Cardiac fibroblast (primary cell): ENCODE data around the gene EYS.

Source experiments
- DNase-seq, 2 donors: peaks; one replicate each; pipeline versions ENCODE4 v3.0.0 to v3.0.0-alpha.2; 2010; ENCODE audit warnings: low read depth in 2 of 2
- H3K4me3 ChIP-seq, 2 donors: replicated peaks in 1 of 2; 1 replicate in 1 of 2; 2 replicates in 1 of 2; pipeline ENCODE4 v1.5.1; 2011; ENCODE audit warnings: low read depth in 2 of 2, low read length in 2 of 2, mild to moderate bottlenecking in 2 of 2, moderate library complexity in 1 of 2
- TF ChIP-seq, protein P1 (sequence below): IDR thresholded peaks from one replicate; pipeline ENCODE4 v1.5.1; 2011; ENCODE audit warnings: low read depth, mild to moderate bottlenecking, low read length, inconsistent platforms

EYS gene

DNA sequence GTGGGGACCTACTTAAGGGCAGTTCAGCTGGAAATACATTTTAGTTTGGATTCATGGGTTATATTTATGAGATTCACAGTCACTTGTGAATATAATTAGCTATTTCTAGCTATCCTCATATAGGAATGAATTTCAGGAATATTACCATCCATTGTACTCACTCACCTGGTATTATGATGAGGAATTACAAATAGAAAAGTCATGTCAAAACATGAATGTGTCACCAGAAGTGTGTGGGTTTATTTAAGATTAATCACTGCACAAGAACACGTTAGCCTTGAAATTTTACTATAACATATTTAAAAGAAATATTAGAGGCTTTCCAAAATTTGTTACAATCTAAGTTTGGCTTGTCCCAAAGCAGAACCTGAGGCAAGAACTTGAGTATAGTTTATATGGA, 1560.9 kb downstream of the EYS start:
- DNase-seq = no peak
- H3K4me3 ChIP-seq = no peak overlapping the region
- TF ChIP-seq, protein P1, sequence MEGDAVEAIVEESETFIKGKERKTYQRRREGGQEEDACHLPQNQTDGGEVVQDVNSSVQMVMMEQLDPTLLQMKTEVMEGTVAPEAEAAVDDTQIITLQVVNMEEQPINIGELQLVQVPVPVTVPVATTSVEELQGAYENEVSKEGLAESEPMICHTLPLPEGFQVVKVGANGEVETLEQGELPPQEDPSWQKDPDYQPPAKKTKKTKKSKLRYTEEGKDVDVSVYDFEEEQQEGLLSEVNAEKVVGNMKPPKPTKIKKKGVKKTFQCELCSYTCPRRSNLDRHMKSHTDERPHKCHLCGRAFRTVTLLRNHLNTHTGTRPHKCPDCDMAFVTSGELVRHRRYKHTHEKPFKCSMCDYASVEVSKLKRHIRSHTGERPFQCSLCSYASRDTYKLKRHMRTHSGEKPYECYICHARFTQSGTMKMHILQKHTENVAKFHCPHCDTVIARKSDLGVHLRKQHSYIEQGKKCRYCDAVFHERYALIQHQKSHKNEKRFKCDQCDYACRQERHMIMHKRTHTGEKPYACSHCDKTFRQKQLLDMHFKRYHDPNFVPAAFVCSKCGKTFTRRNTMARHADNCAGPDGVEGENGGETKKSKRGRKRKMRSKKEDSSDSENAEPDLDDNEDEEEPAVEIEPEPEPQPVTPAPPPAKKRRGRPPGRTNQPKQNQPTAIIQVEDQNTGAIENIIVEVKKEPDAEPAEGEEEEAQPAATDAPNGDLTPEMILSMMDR = no peak

GRCh38 chr6:64145658-64146057, 1561.4 kb downstream of the EYS start:
- TF ChIP-seq, protein P1 = no peak
- DNase-seq = no peak

DNA sequence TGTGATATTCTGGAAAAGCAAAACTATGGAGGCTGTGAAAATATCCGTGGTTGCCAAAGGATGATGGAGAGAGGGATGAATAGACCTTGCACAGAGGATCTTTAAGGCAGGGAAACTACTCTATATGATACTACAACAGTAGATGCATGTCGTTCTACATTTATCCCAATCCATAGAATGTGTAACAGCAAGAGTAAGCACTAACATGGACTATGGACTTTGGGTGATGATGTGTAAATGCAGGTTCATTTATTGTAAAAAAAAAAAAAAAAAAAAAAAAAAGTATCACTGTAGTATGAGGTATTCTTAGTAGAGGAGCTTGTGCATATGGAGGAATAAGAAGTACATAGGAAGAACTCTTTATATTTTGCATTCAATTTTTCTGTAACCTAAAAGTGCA, 1563.9 kb downstream of the EYS start:
- TF ChIP-seq, protein P1 = no peak
- DNase-seq = no peak
- no peak overlapping the region for H3K4me3 ChIP-seq

More at GRCh38 chr6:64145658-64146057, 1561.4 kb downstream of the EYS start:
- H3K4me3 ChIP-seq = no peak overlapping the region

- no peak for DNase-seq
- TF ChIP-seq, protein P1 = no peak
- H3K4me3 ChIP-seq = no peak overlapping the region
Observed at GRCh38 chr6:64141680-64142079, 1565.3 kb downstream of the EYS start.

DNA sequence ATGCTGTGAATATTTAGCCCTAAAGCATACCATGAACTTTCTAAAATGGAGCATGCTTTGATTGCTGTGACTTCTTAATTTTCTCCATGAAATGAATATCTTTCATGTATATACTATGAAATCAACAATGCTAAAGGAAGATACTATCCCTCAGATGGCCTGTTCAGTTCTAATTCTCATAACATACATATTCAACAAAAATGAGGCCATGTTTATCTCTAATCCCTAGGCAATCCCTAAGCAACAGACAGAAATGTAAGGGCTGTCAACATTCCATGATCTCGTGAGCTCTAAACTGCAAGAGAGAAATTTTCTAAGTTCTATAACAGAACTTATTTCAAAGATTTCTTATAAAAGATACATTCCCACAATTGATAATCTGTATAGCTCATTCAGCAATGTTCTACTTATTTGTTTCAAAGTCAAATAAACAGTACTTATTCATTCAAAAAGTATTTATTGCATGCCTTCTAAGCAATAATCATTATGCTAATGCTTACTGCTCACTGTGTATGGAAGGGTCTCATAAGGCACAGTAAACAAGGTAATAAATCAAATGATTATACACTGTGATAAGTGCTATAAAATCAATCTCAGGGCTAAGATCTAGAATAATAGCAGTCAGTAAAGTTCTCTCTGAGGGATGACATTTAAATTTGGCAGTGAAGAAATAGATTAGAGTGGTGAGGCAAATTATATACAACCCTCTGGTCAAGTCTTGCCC, 1578.6 kb downstream of the EYS start:
- DNase-seq = no peak
- TF ChIP-seq, protein P1 = no peak

GRCh38 chr6:64123761-64124633, 1583.0 kb downstream of the EYS start:
- TF ChIP-seq, protein P1 = no peak
- peak in 1 of 2 donors; percentile 4 for DNase-seq
- H3K4me3 ChIP-seq = no peak overlapping the region

More for the DNA sequence above, 1578.6 kb downstream of the EYS start:
- H3K4me3 ChIP-seq = no peak overlapping the region
